Naive thymus-derived CD4-positive, alpha-beta T cell (primary cell): ENCODE measurements around the gene CLEC1B. TPM values are rescaled to one million over a fixed set of nuclear protein-coding genes. Genes with fewer than 3 reads are reported as not detected.
A peak's percentile ranks its signal among the peaks of the same experiment; 100 is the strongest.
"Not testable (repeated sequence)": the region's sequence is repeated elsewhere in the genome, so short reads cannot be mapped to it uniquely, and the experiment has no call there.

Experiments
- ATAC-seq: fragments of 150-1000 bp; cut with Tn5 transposase; 2 replicates; pipeline ENCODE4 v1.10.0; 2021; ENCODE audit warnings: mild to moderate bottlenecking, moderate library complexity
- CTCF ChIA-PET: fragments of 350-600 bp; sonication (Branson Sonifier 250); formaldehyde crosslinking; loops from one replicate; lab custom pipeline; 2021; ENCODE audit warnings: antibody characterized with exemption; lab: Charles Lee
- POLR2A ChIA-PET: fragments of 350-600 bp; sonication (Branson Sonifier 250); formaldehyde crosslinking; loops from one replicate; lab custom pipeline; 2021; ENCODE audit warnings: antibody characterized with exemption, inconsistent platforms; lab: Charles Lee
- DNase-seq, 9 donors: peaks; one replicate each; pipeline versions ENCODE4 v3.0.0 to v3.0.0-alpha.2; 2020 to 2022; ENCODE audit warnings: mixed read lengths in 1 of 9
- H3K27ac ChIP-seq: one replicate; pipeline ENCODE4 v1.7.0; 2013; ENCODE audit warnings: mild to moderate bottlenecking, low read depth, low read length, moderate library complexity
- H3K27me3 ChIP-seq, 2 donors: one replicate each; pipeline ENCODE4 v1.7.0; 2013; ENCODE audit warnings: low read length in 2 of 2, mild to moderate bottlenecking in 2 of 2, moderate library complexity in 2 of 2; ENCODE audit not compliant: control insufficient read depth in 2 of 2, insufficient read depth in 2 of 2
- H3K36me3 ChIP-seq, 3 experiments: 1 replicate in 2 of 3; 2 replicates in 1 of 3; pipeline ENCODE4 v1.7.0; 2013; ENCODE audit warnings: low read length in 3 of 3, mild to moderate bottlenecking in 3 of 3, moderate library complexity in 1 of 3; ENCODE audit not compliant: insufficient read depth in 3 of 3, control insufficient read depth in 2 of 3
- H3K4me1 ChIP-seq, 2 donors: one replicate each; pipeline ENCODE4 v1.7.0; 2013; ENCODE audit warnings: low read length in 2 of 2, mild to moderate bottlenecking in 2 of 2, moderate library complexity in 1 of 2; ENCODE audit not compliant: control insufficient read depth in 2 of 2, insufficient read depth in 2 of 2
- H3K4me3 ChIP-seq: 2 replicates; pipeline ENCODE4 v1.7.0; 2013; ENCODE audit warnings: mild to moderate bottlenecking, low read length
- H3K9me3 ChIP-seq, 3 experiments: 1 replicate in 2 of 3; 2 replicates in 1 of 3; pipeline ENCODE4 v1.7.0; 2013; ENCODE audit warnings: low read length in 3 of 3; ENCODE audit not compliant: control insufficient read depth in 2 of 3
- H3K27ac Mint-ChIP-seq, 9 donors: one replicate each; pipeline ENCODE4 v1.8.0; 2020 to 2022; ENCODE audit warnings: mixed read lengths in 9 of 9, mild to moderate bottlenecking in 8 of 9, moderate library complexity in 5 of 9, inconsistent platforms in 2 of 9
- H3K27me3 Mint-ChIP-seq, 5 donors: one replicate each; pipeline ENCODE4 v1.8.0; 2021 to 2022; ENCODE audit warnings: mixed read lengths in 5 of 5, mild to moderate bottlenecking in 1 of 5
- H3K36me3 Mint-ChIP-seq, 5 donors: one replicate each; pipeline ENCODE4 v1.8.0; 2020 to 2022; ENCODE audit warnings: mixed read lengths in 5 of 5, mild to moderate bottlenecking in 3 of 5, inconsistent platforms in 1 of 5
- H3K4me1 Mint-ChIP-seq, 7 donors: one replicate each; pipeline ENCODE4 v1.8.0; 2020 to 2022; ENCODE audit warnings: mixed read lengths in 7 of 7, mild to moderate bottlenecking in 3 of 7, inconsistent platforms in 1 of 7
- H3K4me3 Mint-ChIP-seq, 10 donors: one replicate each; pipeline ENCODE4 v1.8.0; 2020 to 2022; ENCODE audit warnings: mild to moderate bottlenecking in 10 of 10, mixed read lengths in 10 of 10, moderate library complexity in 6 of 10, inconsistent platforms in 2 of 10
- H3K9me3 Mint-ChIP-seq, 11 donors: one replicate each; pipeline ENCODE4 v1.8.0; 2020 to 2022; ENCODE audit warnings: mixed read lengths in 11 of 11, mild to moderate bottlenecking in 4 of 11, inconsistent platforms in 1 of 11, moderate library complexity in 1 of 11
- intact Hi-C, 2 donors: fragments of 100-400 bp; cut with micrococcal nuclease; formaldehyde crosslinking; loops; one replicate each; pipeline ENCODE4 v1.15.1; 2023
- polyA plus RNA-seq, 2 donors: library from polyadenylated mRNA; unstranded; fragments of 300-500 nt; fragmentation: Illumina TruSeq; gene quantifications; one replicate each; pipeline ENCODE4 v1.2.3, GENCODE V29; 2021
- total RNA-seq, 6 experiments: library from RNA in 5 of 6; stranded (reverse) in 5 of 6; gene quantifications; 1 replicate in 5 of 6; 2 replicates in 1 of 6; pipeline ENCODE4 v1.2.3 and lab custom pipeline; 2021 to 2026

Gene CLEC1B
- total and polyA plus RNA-seq, 7 experiments from 2014 or later, result 0.91 TPM; not detected in 6

- Mint-ChIP-seq H3K36me3 (no peaks in the 10 kb centered on the region), H3K27ac (no peak within 1 kb of the TSS), H3K9me3 (no peaks in the 10 kb centered on the region), H3K27me3 (peaks cover 0 to 19% (median 4%) of the 10 kb centered on the region in 5 donors), H3K4me3 (no peak within 1 kb of the TSS), H3K4me1 (no peaks in the 10 kb centered on the region)
- H3K4me3 ChIP-seq, result no peak within 1 kb of the TSS
- ChIA-PET CTCF (no interaction called here), POLR2A (no interaction called here)
- no peaks in the 10 kb centered on the region for H3K27me3 ChIP-seq
- H3K4me1 ChIP-seq, result no peaks in the 10 kb centered on the region
- H3K9me3 ChIP-seq, result no peaks in the 10 kb centered on the region
- DNase-seq (no peak), ATAC-seq (no peak)
- intact Hi-C loops, result no loop called here
- H3K27ac ChIP-seq, result no peak within 1 kb of the TSS
- no peaks in the 10 kb centered on the region for H3K36me3 ChIP-seq
Observed at GRCh38 chr12:10030446-10030845, 31.5 kb upstream of the CLEC1B start, which contains the start of gene CLEC9A. CLEC9A (plus strand) TSS chr12:10030682; CDS start chr12:10052688, 22,006 bp downstream.

- no peak for DNase-seq
- H3K27ac ChIP-seq, result no peak overlapping the region
- CTCF ChIA-PET, result interaction anchor here (0.6 kb wide), 1 partner anchor 162 kb away, joined by 3 read pairs; no protein-coding TSS in a partner anchor
Observed at GRCh38 chr12:10027721-10028120, 28.8 kb upstream of the CLEC1B start.

DNA sequence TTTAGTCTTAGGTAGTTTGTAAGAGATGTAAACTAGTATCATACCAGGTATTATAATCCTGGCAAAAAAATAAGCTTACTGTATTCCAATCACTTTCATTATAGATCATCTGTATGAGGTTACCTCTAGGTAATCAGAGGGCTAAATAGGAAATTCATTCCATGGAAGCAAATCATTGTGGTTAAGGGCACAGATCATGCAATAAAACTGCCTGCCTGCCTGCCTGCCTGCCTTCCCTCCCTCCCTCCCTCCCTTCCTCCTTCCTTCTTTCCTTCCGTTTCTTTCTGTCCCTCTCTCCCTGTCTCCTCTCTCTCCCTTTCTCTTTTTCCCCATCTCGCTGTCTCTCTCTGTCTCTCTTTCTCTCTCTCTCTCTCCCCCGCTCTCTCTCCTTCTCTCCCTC, 28.4 kb upstream of the CLEC1B start:
- ChIA-PET CTCF (interaction anchor here (0.6 kb wide), 1 partner anchor 163 kb away, joined by 3 read pairs; no protein-coding TSS in a partner anchor), POLR2A (no interaction called here)
- ATAC-seq (no peak), DNase-seq (no peak)
- Mint-ChIP-seq H3K36me3 (no peaks in the 10 kb centered on the region), H3K4me1 (no peaks in the 10 kb centered on the region), H3K4me3 (no peak overlapping the region), H3K27ac (no peak overlapping the region), H3K9me3 (no peaks in the 10 kb centered on the region), H3K27me3 (peaks cover 0 to 22% (median 5%) of the 10 kb centered on the region in 5 donors)
- Histone ChIP-seq H3K4me3 (no peak overlapping the region), H3K36me3 (no peaks in the 10 kb centered on the region), H3K4me1 (no peaks in the 10 kb centered on the region), H3K9me3 (no peaks in the 10 kb centered on the region), H3K27me3 (no peaks in the 10 kb centered on the region), H3K27ac (no peak overlapping the region)
- intact Hi-C loops, result no loop called here

More at GRCh38 chr12:10027721-10028120, 28.8 kb upstream of the CLEC1B start:
- no peak overlapping the region for H3K27ac Mint-ChIP-seq
- no peaks in the 10 kb centered on the region for H3K4me1 ChIP-seq
- no peaks in the 10 kb centered on the region for H3K36me3 ChIP-seq
- intact Hi-C loops, result no loop called here
- H3K9me3 Mint-ChIP-seq, result no peaks in the 10 kb centered on the region
- POLR2A ChIA-PET, result no interaction called here
- H3K9me3 ChIP-seq, result no peaks in the 10 kb centered on the region
- no peak overlapping the region for H3K4me3 ChIP-seq
- H3K27me3 Mint-ChIP-seq, result peaks cover 0 to 20% (median 5%) of the 10 kb centered on the region in 5 donors
- H3K27me3 ChIP-seq, result no peaks in the 10 kb centered on the region
- H3K36me3 Mint-ChIP-seq, result no peaks in the 10 kb centered on the region
- ATAC-seq, result peak; percentile 87
- H3K4me1 Mint-ChIP-seq, result no peaks in the 10 kb centered on the region
- H3K4me3 Mint-ChIP-seq, result no peak overlapping the region

DNA sequence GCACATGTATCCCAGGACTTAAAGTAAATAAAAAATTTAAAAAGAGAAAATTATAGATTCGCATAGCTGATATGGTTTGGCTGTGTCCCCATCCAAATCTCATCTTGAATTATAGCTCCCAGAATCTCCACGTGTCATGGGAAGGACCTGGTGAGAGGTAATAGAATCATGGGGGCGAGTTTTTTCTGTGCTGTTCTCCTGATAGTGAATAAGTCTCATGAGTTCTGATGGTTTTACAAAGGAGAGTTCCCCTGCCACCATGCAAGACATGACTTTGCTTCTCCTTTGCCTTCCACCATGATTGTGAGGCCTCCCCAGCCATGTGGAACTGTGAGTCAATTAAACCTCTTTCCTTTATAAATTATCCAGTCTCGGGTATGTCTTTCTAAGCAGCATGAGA, 27.7 kb upstream of the CLEC1B start:
- peaks cover 0 to 19% (median 5%) of the 10 kb centered on the region in 5 donors for H3K27me3 Mint-ChIP-seq
- H3K9me3 Mint-ChIP-seq, ATAC-seq, H3K36me3 ChIP-seq, H3K36me3 Mint-ChIP-seq, H3K4me3 Mint-ChIP-seq, H3K4me1 Mint-ChIP-seq, CTCF ChIA-PET, H3K27ac Mint-ChIP-seq, H3K4me1 ChIP-seq, H3K9me3 ChIP-seq, POLR2A ChIA-PET, H3K27ac ChIP-seq, intact Hi-C loops, H3K27me3 ChIP-seq, H3K4me3 ChIP-seq, DNase-seq: not testable (repeated sequence)

- H3K36me3 ChIP-seq, result no peaks in the 10 kb centered on the region
- no peaks in the 10 kb centered on the region for H3K4me1 Mint-ChIP-seq
- no peak overlapping the region for H3K27ac ChIP-seq
- no peaks in the 10 kb centered on the region for H3K9me3 ChIP-seq
- no peak overlapping the region for H3K4me3 Mint-ChIP-seq
- no peak overlapping the region for H3K4me3 ChIP-seq
- ChIA-PET CTCF (no interaction called here), POLR2A (no interaction called here)
- H3K9me3 Mint-ChIP-seq, result no peaks in the 10 kb centered on the region
- H3K27ac Mint-ChIP-seq, result no peak overlapping the region
- intact Hi-C loops, result no loop called here
- H3K27me3 Mint-ChIP-seq, result peaks cover 0 to 21% (median 5%) of the 10 kb centered on the region in 5 donors
- no peaks in the 10 kb centered on the region for H3K4me1 ChIP-seq
- no peak for ATAC-seq
- no peak for DNase-seq
- no peaks in the 10 kb centered on the region for H3K27me3 ChIP-seq
- H3K36me3 Mint-ChIP-seq, result no peaks in the 10 kb centered on the region
Observed at GRCh38 chr12:10025236-10025635, 26.3 kb upstream of the CLEC1B start.

- CTCF ChIA-PET, result no interaction called here
- POLR2A ChIA-PET, result interaction anchor here (0.7 kb wide), 1 partner anchor 37 kb away, joined by 3 read pairs; no protein-coding TSS in a partner anchor
Observed at GRCh38 chr12:10021342-10021741, 22.4 kb upstream of the CLEC1B start.

GRCh38 chr12:10018386-10018785, 19.5 kb upstream of the CLEC1B start:
- intact Hi-C loops, result no loop called here
- Histone ChIP-seq H3K4me1 (no peaks in the 10 kb centered on the region), H3K27ac (no peak overlapping the region), H3K36me3 (no peaks in the 10 kb centered on the region), H3K9me3 (no peaks in the 10 kb centered on the region), H3K27me3 (no peaks in the 10 kb centered on the region), H3K4me3 (no peak overlapping the region)
- no peaks in the 10 kb centered on the region for H3K9me3 Mint-ChIP-seq
- no peak for DNase-seq
- no peaks in the 10 kb centered on the region for H3K36me3 Mint-ChIP-seq
- H3K27ac Mint-ChIP-seq, result no peak overlapping the region
- H3K4me1 Mint-ChIP-seq, result no peaks in the 10 kb centered on the region
- ATAC-seq, result no peak
- H3K27me3 Mint-ChIP-seq, result peaks cover 0 to 31% (median 8%) of the 10 kb centered on the region in 5 donors
- H3K4me3 Mint-ChIP-seq, result no peak overlapping the region
- ChIA-PET CTCF (no interaction called here), POLR2A (no interaction called here)

More at GRCh38 chr12:10021342-10021741, 22.4 kb upstream of the CLEC1B start:
- intact Hi-C loops, result no loop called here
- Mint-ChIP-seq H3K9me3 (no peaks in the 10 kb centered on the region), H3K27ac (no peak overlapping the region), H3K27me3 (peaks cover 0 to 16% (median 0%) of the 10 kb centered on the region in 5 donors), H3K4me1 (no peaks in the 10 kb centered on the region), H3K36me3 (no peaks in the 10 kb centered on the region), H3K4me3 (no peak overlapping the region)
- no peak overlapping the region for H3K4me3 ChIP-seq
- no peaks in the 10 kb centered on the region for H3K27me3 ChIP-seq
- no peak overlapping the region for H3K27ac ChIP-seq
- ATAC-seq, result no peak
- no peaks in the 10 kb centered on the region for H3K36me3 ChIP-seq
- H3K4me1 ChIP-seq, result no peaks in the 10 kb centered on the region
- DNase-seq, result no peak
- H3K9me3 ChIP-seq, result no peaks in the 10 kb centered on the region
